H9 (cell line): Measurements from ENCODE around the gene PKP3. TPM values are rescaled to one million over a fixed set of nuclear protein-coding genes. Genes with fewer than 3 reads are reported as not detected.

Experiments
- DNase-seq: peaks from one replicate; pipeline ENCODE4 v3.0.0-alpha.2; 2017
- H2AFZ ChIP-seq: one replicate; pipeline ENCODE4 v1.6.1; 2013; ENCODE audit warnings: mild to moderate bottlenecking, low read length, control low read depth, moderate library complexity
- H2AK5ac ChIP-seq: 2 replicates; pipeline ENCODE4 v1.6.1; 2013; ENCODE audit warnings: low read length, control low read depth, mixed read lengths; ENCODE audit not compliant: insufficient read length
- H2BK120ac ChIP-seq: one replicate; pipeline ENCODE4 v1.6.1; 2013; ENCODE audit warnings: low read depth, mild to moderate bottlenecking, low read length, control low read depth, inconsistent platforms; ENCODE audit not compliant: poor library complexity, severe bottlenecking
- H2BK12ac ChIP-seq: 2 replicates; pipeline ENCODE4 v1.6.1; 2013; ENCODE audit warnings: low read length, control low read depth, mixed read lengths, low read depth; ENCODE audit not compliant: insufficient read length
- H2BK15ac ChIP-seq: 2 replicates; pipeline ENCODE4 v1.6.1; 2013; ENCODE audit warnings: low read depth, low read length, control low read depth
- H2BK20ac ChIP-seq: one replicate; pipeline ENCODE4 v1.6.1; 2013; ENCODE audit warnings: low read depth, mild to moderate bottlenecking, low read length, control low read depth, inconsistent platforms; ENCODE audit not compliant: poor library complexity, severe bottlenecking
- H2BK5ac ChIP-seq: 2 replicates; pipeline ENCODE4 v1.6.1; 2013; ENCODE audit warnings: low read length, control low read depth, mixed read lengths; ENCODE audit not compliant: insufficient read length
- H3K14ac ChIP-seq: 2 replicates; pipeline ENCODE4 v1.6.1; 2013; ENCODE audit warnings: low read length, control low read depth; ENCODE audit not compliant: insufficient read depth
- H3K18ac ChIP-seq: 2 replicates; pipeline ENCODE4 v1.6.1; 2013; ENCODE audit warnings: low read depth, mild to moderate bottlenecking, mixed read lengths, low read length, control low read depth; ENCODE audit not compliant: insufficient read length
- H3K23ac ChIP-seq: 2 replicates; pipeline ENCODE4 v1.6.1; 2013; ENCODE audit warnings: low read length, control low read depth, mixed read lengths, low read depth; ENCODE audit not compliant: insufficient read length
- H3K23me2 ChIP-seq: 2 replicates; pipeline ENCODE4 v1.6.1; 2013; ENCODE audit warnings: low read depth, mild to moderate bottlenecking, mixed read lengths, low read length, control low read depth; ENCODE audit not compliant: insufficient read length, poor library complexity, severe bottlenecking
- H3K27ac ChIP-seq: 2 replicates; pipeline ENCODE4 v1.5.1; 2013; ENCODE audit warnings: low read length, control low read depth, mixed read lengths, low read depth; ENCODE audit not compliant: insufficient read length
- H3K27me3 ChIP-seq: 2 replicates; pipeline ENCODE4 v1.6.1; 2013; ENCODE audit warnings: low read length, control low read depth, inconsistent platforms; ENCODE audit not compliant: insufficient read depth
- H3K4ac ChIP-seq: 2 replicates; pipeline ENCODE4 v1.6.1; 2013; ENCODE audit warnings: low read depth, mild to moderate bottlenecking, control low read depth, inconsistent platforms, low read length, moderate library complexity
- H3K4me1 ChIP-seq: 2 replicates; pipeline ENCODE4 v1.6.1; 2013; ENCODE audit warnings: low read length, control low read depth, inconsistent platforms; ENCODE audit not compliant: insufficient read depth
- H3K4me2 ChIP-seq: 2 replicates; pipeline ENCODE4 v1.6.1; 2013; ENCODE audit warnings: low read length, control low read depth, mixed read lengths; ENCODE audit not compliant: insufficient read length, insufficient read depth
- H3K56ac ChIP-seq: 2 replicates; pipeline ENCODE4 v1.6.1; 2013; ENCODE audit warnings: low read depth, mild to moderate bottlenecking, mixed read lengths, low read length, control low read depth; ENCODE audit not compliant: insufficient read length
- H3K79me1 ChIP-seq: 2 replicates; pipeline ENCODE4 v1.6.1; 2013; ENCODE audit warnings: low read depth, mild to moderate bottlenecking, moderate library complexity, low read length, control low read depth, inconsistent platforms; ENCODE audit not compliant: insufficient read depth, poor library complexity, severe bottlenecking
- H3K79me2 ChIP-seq: 2 replicates; pipeline ENCODE4 v1.6.1; 2013; ENCODE audit warnings: low read length, control low read depth, inconsistent platforms; ENCODE audit not compliant: insufficient read depth
- H3K9ac ChIP-seq: 2 replicates; pipeline ENCODE4 v1.6.1; 2013; ENCODE audit warnings: low read length, control low read depth, mixed read lengths; ENCODE audit not compliant: insufficient read length; ENCODE audit errors: extremely low read depth
- H3K9me3 ChIP-seq: one replicate; pipeline ENCODE4 v1.6.1; 2013; ENCODE audit warnings: low read depth, low read length, inconsistent platforms; ENCODE audit not compliant: control insufficient read depth
- H3T11ph ChIP-seq: one replicate; pipeline ENCODE4 v1.6.1; 2013; ENCODE audit warnings: mild to moderate bottlenecking, low read length, control low read depth, inconsistent platforms
- H4K20me1 ChIP-seq: one replicate; pipeline ENCODE4 v1.6.1; 2013; ENCODE audit not compliant: control insufficient read depth, insufficient read length, insufficient read depth
- H4K5ac ChIP-seq: 2 replicates; pipeline ENCODE4 v1.6.1; 2013; ENCODE audit warnings: low read depth, mild to moderate bottlenecking, mixed read lengths, low read length, control low read depth; ENCODE audit not compliant: insufficient read length
- H4K8ac ChIP-seq: replicated peaks from 2 replicates; pipeline ENCODE4 v1.6.1; 2013; ENCODE audit warnings: low read length, control low read depth, mixed read lengths, low read depth; ENCODE audit not compliant: insufficient read length
- H4K91ac ChIP-seq: 2 replicates; pipeline ENCODE4 v1.6.1; 2013; ENCODE audit warnings: low read depth, mild to moderate bottlenecking, moderate library complexity, mixed read lengths, low read length, control low read depth; ENCODE audit not compliant: insufficient read length
- H3K27ac Mint-ChIP-seq, 3 experiments: 2 replicates in 2 of 3; 3 replicates in 1 of 3; pipeline ENCODE4 v1.8.0; 2020 to 2021; ENCODE audit warnings: mixed read lengths in 3 of 3, mild to moderate bottlenecking in 1 of 3, moderate library complexity in 1 of 3
- H3K27me3 Mint-ChIP-seq: 2 replicates; pipeline ENCODE4 v1.8.0; 2021; ENCODE audit warnings: low read depth, mild to moderate bottlenecking, moderate library complexity, mixed read lengths
- H3K36me3 Mint-ChIP-seq, 3 experiments: 2 replicates in 2 of 3; 3 replicates in 1 of 3; pipeline ENCODE4 v1.8.0; 2020 to 2021; ENCODE audit warnings: low read depth in 3 of 3, mixed read lengths in 3 of 3; ENCODE audit not compliant: insufficient read depth in 1 of 3
- H3K4me1 Mint-ChIP-seq, 2 experiments: 2 replicates each; pipeline ENCODE4 v1.8.0; 2020; ENCODE audit warnings: mixed read lengths in 2 of 2
- H3K4me3 Mint-ChIP-seq, 2 experiments: 2 replicates in 1 of 2; 3 replicates in 1 of 2; pipeline ENCODE4 v1.8.0; 2020 to 2021; ENCODE audit warnings: mild to moderate bottlenecking in 2 of 2, mixed read lengths in 2 of 2, moderate library complexity in 1 of 2
- H3K9me3 Mint-ChIP-seq, 2 experiments: 2 replicates in 1 of 2; 3 replicates in 1 of 2; pipeline ENCODE4 v1.8.0; 2020; ENCODE audit warnings: mild to moderate bottlenecking in 2 of 2, mixed read lengths in 2 of 2, moderate library complexity in 1 of 2
- CTCF ChIP-seq: fragments of 200-600 bp; sonication (generic); conservative IDR thresholded peaks from 3 replicates; pipeline ENCODE4 v1.8.0; 2021; ENCODE audit warnings: antibody characterized with exemption, mild to moderate bottlenecking
- WGBS: extraction: QIAGEN DNeasy Blood & Tissue Kit; methylation state at CpG from one replicate; pipeline ENCODE4 v1.1.7; 2013; ENCODE audit warnings: missing lambda C conversion rate, low lambda C conversion rate, mixed read lengths; ENCODE audit not compliant: insufficient read length; ENCODE audit errors: extremely low coverage; 5-methylcytosine and 5-hydroxymethylcytosine counted together
- total RNA-seq: library from RNA; stranded (reverse); gene quantifications from 2 replicates; pipeline ENCODE4 v1.2.1, GENCODE V29; 2021

The PKP3 gene
- total RNA-seq, 1 experiment from 2014 or later, result 41.7 TPM

GRCh38 chr11:403761-404431 lies 9.9 kb downstream of the PKP3 start:
- Mint-ChIP-seq H3K36me3 (peaks cover 0 to 9% (median 7%) of the 10 kb centered on the region in 3 experiments; a peak in 5 of 7 replicates), H3K27me3 (0 out of 2 replicates have a peak, but pooled peaks cover 2% of the 10 kb centered on the region), H3K4me3 (no peak overlapping the region), H3K9me3 (peaks cover 7 to 8% of the 10 kb centered on the region in 2 experiments), H3K27ac (no peak overlapping the region), H3K4me1 (peaks cover 2 to 5% of the 10 kb centered on the region in 2 experiments; a peak in 3 of 4 replicates)
- Histone ChIP-seq H2BK12ac (no peak overlapping the region), H4K8ac (no peak overlapping the region), H4K20me1 (no peaks in the 10 kb centered on the region), H3K23me2 (peaks cover 8% of the 10 kb centered on the region), H3K56ac (no peak overlapping the region), H2AFZ (no peak overlapping the region), H3K9me3 (no peaks in the 10 kb centered on the region), H3K18ac (no peak overlapping the region), H3K23ac (no peak overlapping the region), H3K27ac (no peak overlapping the region), H2BK20ac (no peak overlapping the region), H2BK15ac (no peak overlapping the region), H4K91ac (no peak overlapping the region), H3K9ac (no peak overlapping the region), H3K14ac (no peak overlapping the region; the same call in 1 of the 2 replicates), H4K5ac (no peak overlapping the region), H2BK120ac (no peak overlapping the region), H3K4me1 (no peaks in the 10 kb centered on the region), H3K79me1 (no peaks in the 10 kb centered on the region), H2AK5ac (no peak overlapping the region), H2BK5ac (no peak overlapping the region), H3K4me2 (no peak overlapping the region), H3K79me2 (no peaks in the 10 kb centered on the region), H3T11ph (no peak overlapping the region), H3K27me3 (no peaks in the 10 kb centered on the region), H3K4ac (no peak overlapping the region)
- no peak for DNase-seq
- no peak for TF ChIP-seq CTCF
- no CpG with 5 or more reads among the region's 27 CpGs for WGBS
